ENCODE measurements around the gene DESI2. TPM values are rescaled to one million over a fixed set of nuclear protein-coding genes. Genes with fewer than 3 reads are reported as not detected.

The DESI2 gene
- total RNA-seq, 4 donors from 2014 or later, result 16.7 to 109 (median 37.7) TPM

DNA sequence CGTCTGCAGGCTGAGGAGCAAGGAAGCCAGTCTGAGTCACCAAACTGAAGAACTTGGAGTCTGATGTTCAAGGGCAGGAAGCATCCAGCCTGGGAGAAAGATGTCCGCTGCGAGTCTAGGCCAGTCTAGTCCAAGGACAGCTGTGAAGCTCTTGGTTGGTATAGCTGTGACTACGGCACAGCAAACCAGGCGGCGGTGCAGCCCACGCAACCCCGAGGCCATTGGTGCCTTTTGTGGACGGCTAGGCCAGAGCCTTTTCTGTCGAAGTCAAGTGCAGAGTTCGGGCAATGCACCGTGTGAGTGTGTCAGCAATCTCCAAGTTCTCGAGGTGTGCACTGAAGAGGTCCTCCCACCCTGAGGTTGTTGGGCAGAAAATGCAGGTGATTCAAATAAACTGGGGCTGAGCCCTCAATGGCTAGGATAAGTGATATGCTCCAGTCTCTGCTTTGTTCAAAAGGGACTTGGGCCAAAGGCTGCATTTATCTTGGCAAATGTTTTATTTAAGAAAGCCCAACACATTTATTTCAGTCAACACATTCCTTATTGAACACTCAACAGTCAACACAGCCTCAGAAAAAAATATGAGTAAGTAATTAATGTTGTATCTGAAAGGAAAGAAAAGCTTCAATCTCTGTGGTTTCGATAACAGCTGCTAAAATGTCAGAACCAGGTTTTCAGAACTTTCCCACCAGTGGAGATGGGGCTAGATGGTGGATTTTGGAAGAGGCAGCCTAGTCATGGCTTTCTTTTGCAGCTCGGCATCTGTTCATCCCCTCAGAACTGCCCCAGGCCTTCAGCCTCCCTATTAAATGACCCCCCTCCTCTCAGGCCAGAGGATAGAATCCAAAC, 104.4 kb downstream of the DESI2 start:
- H3K4me1 ChIP-seq, result no peaks in the 10 kb centered on the region
- no peak overlapping the region for H3K27ac ChIP-seq
- no peaks in the 10 kb centered on the region for H3K27me3 ChIP-seq
- no peaks in the 10 kb centered on the region for H3K9me3 ChIP-seq
- DNase-seq, result no peak
- H3K4me3 ChIP-seq, result no peak overlapping the region
- no peaks in the 10 kb centered on the region for H3K36me3 ChIP-seq
- intact Hi-C loops (cut with DNase I; ENCODE audit: low total_unique reads), result no loop called here
- TF ChIP-seq, protein P1, sequence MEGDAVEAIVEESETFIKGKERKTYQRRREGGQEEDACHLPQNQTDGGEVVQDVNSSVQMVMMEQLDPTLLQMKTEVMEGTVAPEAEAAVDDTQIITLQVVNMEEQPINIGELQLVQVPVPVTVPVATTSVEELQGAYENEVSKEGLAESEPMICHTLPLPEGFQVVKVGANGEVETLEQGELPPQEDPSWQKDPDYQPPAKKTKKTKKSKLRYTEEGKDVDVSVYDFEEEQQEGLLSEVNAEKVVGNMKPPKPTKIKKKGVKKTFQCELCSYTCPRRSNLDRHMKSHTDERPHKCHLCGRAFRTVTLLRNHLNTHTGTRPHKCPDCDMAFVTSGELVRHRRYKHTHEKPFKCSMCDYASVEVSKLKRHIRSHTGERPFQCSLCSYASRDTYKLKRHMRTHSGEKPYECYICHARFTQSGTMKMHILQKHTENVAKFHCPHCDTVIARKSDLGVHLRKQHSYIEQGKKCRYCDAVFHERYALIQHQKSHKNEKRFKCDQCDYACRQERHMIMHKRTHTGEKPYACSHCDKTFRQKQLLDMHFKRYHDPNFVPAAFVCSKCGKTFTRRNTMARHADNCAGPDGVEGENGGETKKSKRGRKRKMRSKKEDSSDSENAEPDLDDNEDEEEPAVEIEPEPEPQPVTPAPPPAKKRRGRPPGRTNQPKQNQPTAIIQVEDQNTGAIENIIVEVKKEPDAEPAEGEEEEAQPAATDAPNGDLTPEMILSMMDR (IDR thresholded peaks at IDR 0.05), result no peak
- TF ChIP-seq POLR2A (IDR thresholded peaks at IDR 0.05), result no peak

Small RNAs within 50 kb of the gene (small RNA-seq; reads per million reads assigned to genes)
- gene AL451007.1, result not detected

Other genes with a start within 250 kb of the DESI2 start
- 10 to 100 TPM in 3 of 4 donors, 1 to 10 TPM in 1; 8.7 to 51.5 (median 40.4) TPM for gene ADSS2, start 201.2 kb upstream of the DESI2 start, total RNA-seq
- gene CATSPERE, start 191.9 kb upstream of the DESI2 start, total RNA-seq, result 10 to 100 TPM in 1 of 4 donors, 1 to 10 TPM in 3; 2.7 to 16.8 (median 4.3) TPM
- 100 to 1,000 TPM in 1 of 4 donors, 10 to 100 TPM in 3; 12.3 to 194 (median 36.4) TPM for gene COX20, start 182.5 kb downstream of the DESI2 start, total RNA-seq
- 100 to 1,000 TPM; 154 to 603 (median 269) TPM for gene HNRNPU, start 211.4 kb downstream of the DESI2 start, total RNA-seq